ENCODE data around the gene ITGB3. TPM values are rescaled to one million over a fixed set of nuclear protein-coding genes. Genes with fewer than 3 reads are reported as not detected.

Gene ITGB3
- total and polyA plus RNA-seq, 2 of the 8 experiments (the other 6 are each of a cell fraction or from before 2014, with no cell fraction given) = 0.08 to 0.09 TPM

GRCh38 chr17:47242648-47243047 lies 11.0 kb upstream of the ITGB3 start:
- H3K23ac ChIP-seq (ENCODE audit: insufficient read length) = no peak overlapping the region
- H3K4me1 ChIP-seq (replicated peaks in 1 of 4; ENCODE audit: control insufficient read depth in 3 of 4, insufficient read depth in 4 of 4, low read length in 3 of 4) = peaks cover 0 to 3% (median 0%) of the 10 kb centered on the region in 4 experiments; a peak in 1 of 7 replicates
- no peak overlapping the region for H2AK5ac ChIP-seq (ENCODE audit: low read depth, low read length)
- H2BK120ac ChIP-seq (replicated peaks; ENCODE audit: low read depth, low read length) = no peak overlapping the region
- no peak overlapping the region for H3K27ac ChIP-seq (ENCODE audit: low read depth, low read length)
- H3K9ac ChIP-seq (replicated peaks in 1 of 4; ENCODE audit: extremely low read depth in 1 of 4, low read depth in 3 of 4, low read length in 3 of 4) = no peak overlapping the region
- ChIA-PET CTCF (ENCODE audit: partially characterized antibody) (interaction anchor here (0.6 to 2.9 kb wide), 4 partner anchors 10 to 510 kb away, joined by 3 to 16 read pairs (median 3); no protein-coding TSS in a partner anchor), POLR2A (ENCODE audit: partially characterized antibody) (no interaction called here)
- no peak for FAIRE-seq
- no peak overlapping the region for H2BK15ac ChIP-seq (ENCODE audit: low read length)
- H4K91ac ChIP-seq (replicated peaks; ENCODE audit: insufficient read length, low read length) = no peak overlapping the region
- H2BK20ac ChIP-seq (ENCODE audit: low read length) = no peak overlapping the region
- peaks cover 0 to 2% (median 0%) of the 10 kb centered on the region in 4 experiments; a peak in 1 of 7 replicates for H3K27me3 ChIP-seq (replicated peaks in 1 of 4; ENCODE audit: control insufficient read depth in 3 of 4, extremely low read depth in 1 of 4, insufficient read depth in 3 of 4, low read length in 3 of 4)
- no peaks in the 10 kb centered on the region for H3K79me2 ChIP-seq (ENCODE audit: control insufficient read depth in 1 of 2, insufficient read depth in 2 of 2, low read length in 2 of 2)
- H4K8ac ChIP-seq (ENCODE audit: extremely low read depth, insufficient read depth, low read length) = no peak overlapping the region
- H3K23me2 ChIP-seq (ENCODE audit: low read depth, low read length) = no peaks in the 10 kb centered on the region
- H2AFZ ChIP-seq (ENCODE audit: low read length) = no peak overlapping the region
- H3K4me3 ChIP-seq (ENCODE audit: extremely low read depth in 1 of 4, insufficient read depth in 2 of 4, low read depth in 3 of 4, low read length in 4 of 4) = no peak overlapping the region
- H2BK12ac ChIP-seq (ENCODE audit: low read depth, low read length) = no peak overlapping the region
- no peak overlapping the region for H2BK5ac ChIP-seq (ENCODE audit: low read depth, low read length)
- DNase-seq (ENCODE audit: low read depth in 1 of 2, low spot score in 2 of 2) = no peak
- no peaks in the 10 kb centered on the region for H4K20me1 ChIP-seq (replicated peaks in 1 of 2; ENCODE audit: control insufficient read depth in 1 of 2, insufficient read depth in 2 of 2, low read length in 2 of 2)
- no peaks in the 10 kb centered on the region for H3K79me1 ChIP-seq (ENCODE audit: low read depth, low read length)
- no peak overlapping the region for H3K14ac ChIP-seq (ENCODE audit: insufficient read length)
- no peak overlapping the region for H4K5ac ChIP-seq (ENCODE audit: insufficient read length, low read depth, low read length)
- no peaks in the 10 kb centered on the region for H3K36me3 ChIP-seq (ENCODE audit: control insufficient read depth in 2 of 4, insufficient read depth in 4 of 4, low read length in 3 of 4)
- H3K56ac ChIP-seq (replicated peaks; ENCODE audit: insufficient read length, low read depth, low read length) = no peak overlapping the region
- no peak overlapping the region for H3K4me2 ChIP-seq (ENCODE audit: insufficient read depth in 1 of 2, low read depth in 2 of 2, low read length in 2 of 2)
- H3K18ac ChIP-seq (ENCODE audit: extremely low read depth, low read length) = no peak overlapping the region
- WGBS, 2 experiments (ENCODE audit: extremely low coverage in 1 of 2, insufficient coverage in 1 of 2, insufficient read length in 1 of 2, insufficient replicate concordance in 2 of 2, low coverage in 1 of 2, low lambda C conversion rate in 2 of 2, missing lambda C conversion rate in 1 of 2) = 86% methylated on average over 2 of the region's 2 CpGs; no CpG with 5 or more reads in 1 of the 2 experiments
- no peak overlapping the region for H3K4ac ChIP-seq (replicated peaks; ENCODE audit: insufficient read length, low read depth, low read length)
- no peaks in the 10 kb centered on the region for H3K9me3 ChIP-seq (ENCODE audit: insufficient read depth in 2 of 2, low read depth in 1 of 2, low read length in 1 of 2)
- TF ChIP-seq ZNF274 (IDR thresholded peaks at IDR 0.05; ENCODE audit: borderline replicate concordance, extremely low read depth, low read length) = no peak
- TF ChIP-seq BRCA1 (IDR thresholded peaks at IDR 0.05; ENCODE audit: low read depth, low read length) = no peak
- TF ChIP-seq CBX8 (IDR thresholded peaks at IDR 0.05; ENCODE audit: borderline replicate concordance, low read depth, low read length) = no peak
- no peak for TF ChIP-seq USF2 (IDR thresholded peaks at IDR 0.05; ENCODE audit: low read length)
- no peak for TF ChIP-seq CTBP2 (IDR thresholded peaks at IDR 0.05; ENCODE audit: borderline replicate concordance, insufficient read depth, insufficient read length, low read length)
- no peak for TF ChIP-seq EZH2 (IDR thresholded peaks at IDR 0.05; ENCODE audit: low read depth, low read length, severe bottlenecking)
- TF ChIP-seq NRF1 (IDR thresholded peaks at IDR 0.05; ENCODE audit: low read depth, low read length) = no peak
- no peak for TF ChIP-seq SRF (IDR thresholded peaks at IDR 0.05; ENCODE audit: low read depth, low read length)
- no peak for TF ChIP-seq JUND (IDR thresholded peaks at IDR 0.05; ENCODE audit: low read length)
- no peak for TF ChIP-seq CREB1 (IDR thresholded peaks at IDR 0.05)
- no peak for TF ChIP-seq RBBP5 (IDR thresholded peaks at IDR 0.05; ENCODE audit: borderline replicate concordance, low read depth, low read length)
- TF ChIP-seq RNF2 (IDR thresholded peaks at IDR 0.05; ENCODE audit: borderline replicate concordance, low read depth, low read length, missing control alignments, poor library complexity, severe bottlenecking) = no peak
- no peak for TF ChIP-seq RFX5 (IDR thresholded peaks at IDR 0.05; ENCODE audit: borderline replicate concordance, low read depth, low read length)
